GM18505 (cell line): ENCODE results near the gene ASB6.

Source experiments
- ATAC-seq: cut with Tn5 transposase; IDR thresholded peaks from one replicate; pipeline ENCODE4 v1.9.1; 2021; ENCODE audit not compliant: unreplicated experiment
- POLR2A ChIP-seq: IDR thresholded peaks from 4 replicates; pipeline ENCODE4 v1.6.1; 2011; ENCODE audit warnings: borderline replicate concordance; ENCODE audit not compliant: insufficient read depth, insufficient read length; ENCODE audit errors: extremely low read depth

ASB6 gene

DNA sequence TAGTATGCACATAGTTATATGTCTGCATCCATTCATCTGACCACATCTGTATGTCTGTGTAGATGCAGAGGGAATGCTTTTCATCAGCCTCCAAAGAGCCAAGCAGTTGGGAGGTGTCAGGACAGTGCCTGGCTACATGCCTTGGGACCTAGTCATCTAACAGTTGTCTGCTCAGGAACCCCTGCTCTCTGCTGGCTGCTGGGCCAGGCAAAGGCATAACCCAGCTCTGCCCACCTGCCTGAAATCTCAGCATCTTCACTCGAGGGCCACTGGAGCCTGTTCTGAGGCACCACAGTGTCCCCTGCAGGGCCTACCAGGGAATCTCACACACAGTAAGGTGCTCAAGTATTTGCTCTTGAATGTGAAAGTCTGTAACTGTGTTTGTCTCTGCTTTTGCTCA is 24.8 kb downstream of the ASB6 start:
- TF ChIP-seq POLR2A, result no peak
- ATAC-seq, result no peak

DNA sequence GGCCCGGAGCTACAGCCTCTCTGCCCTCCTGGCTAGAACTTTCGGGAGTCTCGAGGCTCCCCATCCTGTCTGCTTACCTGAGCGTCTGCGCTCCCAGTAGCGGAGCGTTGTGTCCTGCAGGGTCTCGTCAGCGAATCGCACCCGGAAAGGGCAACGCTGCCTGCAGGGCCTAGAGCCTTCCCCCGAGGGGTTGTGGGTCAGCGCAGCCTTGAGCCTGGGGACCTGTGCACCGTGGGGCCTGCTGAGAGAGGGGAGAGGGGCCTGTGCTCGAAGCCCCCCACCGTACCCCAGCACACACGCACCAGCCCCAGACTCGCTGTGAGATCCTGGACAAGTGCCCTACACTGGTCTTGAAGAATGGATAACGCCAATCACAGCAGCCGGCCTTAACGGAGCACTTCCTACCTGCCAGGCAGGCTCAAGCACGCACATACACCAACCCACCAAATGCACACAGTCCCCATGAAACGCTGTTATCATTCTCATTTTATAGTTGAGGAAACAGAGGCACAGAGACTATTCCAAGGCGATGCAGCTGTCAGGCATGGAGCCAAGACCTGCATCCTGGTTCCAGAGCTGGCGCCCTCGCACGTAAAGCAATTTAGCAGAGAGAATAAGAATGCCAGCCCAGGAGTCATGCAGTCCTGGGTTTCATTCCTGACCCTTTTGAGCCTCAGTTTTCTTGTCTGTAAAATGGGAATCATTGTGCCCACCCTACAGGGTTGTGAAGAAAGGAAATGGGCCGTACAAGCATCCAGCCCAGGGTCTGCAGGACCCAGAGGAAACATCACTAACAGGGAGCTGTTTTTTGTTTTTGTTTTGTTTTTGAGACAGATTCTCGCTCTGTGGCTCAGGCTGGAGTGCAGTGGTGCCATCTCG is 26.3 kb downstream of the ASB6 start:
- no peak for ATAC-seq
- no peak for TF ChIP-seq POLR2A

DNA sequence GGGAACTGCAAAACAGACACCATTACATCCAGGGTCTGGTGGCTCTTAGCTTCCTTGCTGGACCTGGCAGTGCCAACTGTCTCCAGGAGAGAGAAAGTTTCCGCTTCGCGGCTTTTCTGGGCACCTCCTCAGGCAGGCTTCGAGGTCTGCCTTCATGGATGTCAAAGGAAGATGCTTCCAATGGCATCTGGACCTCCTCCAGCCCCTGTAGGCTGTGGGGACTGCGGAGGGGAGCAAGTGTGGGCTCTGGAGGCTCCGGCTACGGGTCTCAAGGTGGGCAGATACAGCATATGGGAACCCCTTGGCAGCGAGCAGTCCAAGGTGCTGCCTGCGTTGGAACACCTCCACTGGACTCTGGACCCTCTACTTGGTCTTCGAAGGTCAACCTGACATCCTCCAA is 27.0 kb downstream of the ASB6 start:
- TF ChIP-seq POLR2A, result no peak
- no peak for ATAC-seq

DNA sequence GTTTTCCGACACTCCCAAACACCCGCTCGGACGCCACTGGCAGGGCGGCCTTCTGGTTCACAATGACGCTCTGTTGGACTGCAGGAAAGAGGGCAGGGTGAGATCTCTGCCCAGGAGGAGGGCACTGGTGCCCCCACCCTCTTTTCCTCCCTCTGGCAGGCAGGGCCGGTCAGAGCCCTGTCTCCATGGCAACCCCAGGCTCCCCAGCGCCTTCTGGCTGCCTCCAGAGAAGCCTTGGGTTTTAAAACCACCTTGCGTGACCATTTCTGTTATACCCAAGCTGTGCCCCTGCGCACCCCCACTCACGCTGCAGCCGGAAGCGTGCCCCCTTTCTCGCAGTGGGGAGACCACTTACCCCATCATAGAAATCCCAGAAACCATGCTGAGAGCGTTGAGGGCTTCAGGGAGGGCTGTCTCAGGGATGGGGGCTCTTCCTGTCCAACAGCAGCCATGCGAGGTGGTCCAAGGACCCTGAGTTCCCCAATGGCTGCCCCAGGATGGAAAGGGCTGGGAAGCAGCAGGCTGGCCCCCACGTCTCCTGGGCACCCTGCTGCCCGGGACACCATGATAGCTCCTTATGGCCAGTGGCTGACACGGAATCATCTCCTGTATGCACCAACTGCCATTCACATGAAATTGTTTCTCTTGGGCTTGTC is 28.3 kb downstream of the ASB6 start:
- ATAC-seq, result no peak
- no peak for TF ChIP-seq POLR2A

DNA sequence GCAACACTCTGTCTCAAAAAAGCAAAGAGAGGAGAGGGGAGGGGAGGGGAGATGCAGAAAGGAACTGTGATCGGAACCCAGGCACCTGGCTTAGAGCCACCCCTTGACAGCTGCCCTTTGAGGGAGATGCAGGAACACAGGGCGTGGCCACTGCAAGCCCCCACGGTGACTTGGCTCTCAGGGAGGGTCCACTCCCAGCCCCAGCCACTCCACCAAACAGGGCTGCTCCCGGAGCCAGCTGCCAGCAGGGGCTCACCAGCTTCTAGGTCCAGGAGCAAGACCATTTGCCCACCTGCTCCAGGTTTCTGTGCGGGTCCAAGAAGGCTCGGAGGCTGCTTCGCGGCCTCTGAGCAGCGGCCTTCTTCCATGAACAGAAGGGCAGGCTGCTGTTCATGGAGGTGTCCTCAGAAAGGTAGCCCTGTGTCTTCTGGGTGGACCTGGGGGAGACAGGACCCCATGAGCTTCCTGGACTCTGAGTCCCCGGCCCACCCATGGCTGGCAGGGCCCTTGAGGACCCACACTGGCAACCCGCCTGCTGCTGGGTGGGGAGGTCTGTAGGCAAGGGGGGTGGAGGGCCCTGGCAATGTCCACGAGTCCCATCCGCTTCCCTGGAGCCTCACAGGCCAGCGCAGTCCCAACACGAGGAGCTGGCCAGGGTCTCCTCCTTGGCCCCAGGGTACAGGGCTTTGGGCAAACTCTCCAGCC is 29.0 kb downstream of the ASB6 start:
- no peak for ATAC-seq
- no peak for TF ChIP-seq POLR2A

DNA sequence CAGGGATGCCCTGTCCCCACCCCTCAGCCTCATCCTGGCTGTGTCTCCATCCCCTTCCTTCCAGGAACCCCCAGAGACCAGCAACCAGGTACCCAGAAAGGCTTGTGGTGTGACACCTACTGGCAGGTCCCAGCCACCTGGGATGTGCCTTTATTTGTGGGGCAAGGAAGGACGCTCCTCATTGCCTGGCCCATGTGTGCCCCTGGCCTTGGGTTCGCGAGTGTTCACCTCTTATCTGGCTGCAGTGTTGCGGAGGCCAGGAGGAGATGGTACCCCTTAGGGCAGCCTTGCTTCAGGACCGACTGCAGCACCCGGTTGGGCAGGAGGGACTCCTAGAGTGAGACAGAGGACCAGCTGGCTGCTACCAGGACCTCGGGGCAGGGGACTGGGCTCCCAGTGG is 29.8 kb downstream of the ASB6 start:
- no peak for ATAC-seq
- no peak for TF ChIP-seq POLR2A

DNA sequence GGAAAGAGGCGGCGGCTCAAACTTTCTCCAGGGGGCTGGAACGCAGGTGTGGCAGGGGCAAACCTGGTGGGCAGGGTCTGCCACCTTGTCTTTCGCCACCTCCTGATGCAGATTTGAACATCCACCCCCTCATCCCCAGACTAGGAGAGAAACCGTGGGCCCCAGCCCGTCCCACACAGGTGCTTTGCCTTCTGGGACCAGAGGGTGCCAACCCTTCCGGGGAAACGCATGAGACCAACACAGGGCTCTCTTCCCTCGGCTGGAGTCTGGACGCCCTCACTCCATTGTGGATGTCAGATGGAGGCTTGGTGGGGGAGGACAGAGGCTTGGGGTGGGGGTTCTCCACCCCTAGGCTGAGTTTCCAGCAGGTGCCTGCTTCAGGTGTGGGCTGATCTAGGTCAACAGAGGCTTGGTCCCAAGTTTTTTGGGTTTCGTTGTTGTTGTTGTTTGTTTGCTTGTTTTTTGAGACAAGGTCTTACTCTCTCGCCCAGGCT is 30.6 kb downstream of the ASB6 start:
- no peak for TF ChIP-seq POLR2A
- ATAC-seq, result no peak

DNA sequence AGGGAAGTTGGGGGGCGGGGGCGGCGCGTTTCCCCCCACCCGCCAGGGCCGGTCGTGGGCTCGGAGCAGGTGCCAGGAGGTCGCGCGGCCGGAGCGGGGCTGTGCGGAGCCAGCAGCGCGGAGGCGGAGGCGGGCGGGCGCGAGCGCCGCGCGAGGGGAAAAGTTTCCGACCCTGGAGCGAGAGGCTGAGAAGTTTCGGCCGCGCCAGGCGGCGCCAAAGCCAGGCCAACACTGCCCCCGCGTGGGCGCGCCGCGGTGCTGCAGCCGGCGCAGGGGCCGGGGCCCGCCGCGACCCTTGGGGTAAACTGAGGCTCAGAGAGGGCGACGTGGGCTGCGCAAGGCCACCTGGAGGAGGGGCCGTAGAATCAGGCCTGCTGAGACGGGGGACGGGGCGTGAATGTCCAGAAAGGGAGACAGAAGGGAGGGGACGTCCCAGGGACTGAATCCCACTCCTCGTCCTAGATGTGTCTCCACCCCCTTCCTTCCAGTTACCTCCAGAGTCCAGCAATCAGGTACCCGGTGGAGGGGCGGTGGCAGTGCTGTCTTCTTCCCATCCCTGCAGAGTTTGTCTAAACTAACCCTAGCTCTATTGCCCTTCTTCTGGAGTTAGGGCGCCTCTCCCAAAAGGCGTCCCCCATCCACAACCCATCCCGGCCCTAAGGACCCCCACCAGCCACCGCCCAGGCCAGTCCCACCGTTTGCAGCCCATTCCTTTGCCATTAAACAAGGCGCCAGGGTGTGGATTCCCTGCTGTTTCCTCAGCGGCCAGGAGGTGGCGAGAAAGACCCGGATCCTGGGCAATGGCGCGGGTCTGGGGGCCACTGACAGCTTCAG is 31.3 kb downstream of the ASB6 start:
- TF ChIP-seq POLR2A, result no peak
- ATAC-seq, result peak; percentile 61

DNA sequence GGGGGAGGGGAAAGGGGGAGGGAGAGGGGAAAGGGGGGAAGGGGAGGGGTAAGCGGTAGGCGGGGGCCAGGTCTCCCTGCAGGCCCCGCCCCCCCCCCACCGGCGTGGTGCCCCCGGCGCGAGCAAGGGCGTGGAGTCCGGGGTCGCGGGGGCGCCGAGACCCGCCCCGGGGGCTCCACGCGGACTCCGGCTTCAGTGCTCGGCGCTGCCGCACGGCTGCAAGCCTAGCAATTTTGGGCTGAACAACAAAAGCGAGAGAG is 31.8 kb downstream of the ASB6 start:
- no peak for ATAC-seq
- no peak for TF ChIP-seq POLR2A

DNA sequence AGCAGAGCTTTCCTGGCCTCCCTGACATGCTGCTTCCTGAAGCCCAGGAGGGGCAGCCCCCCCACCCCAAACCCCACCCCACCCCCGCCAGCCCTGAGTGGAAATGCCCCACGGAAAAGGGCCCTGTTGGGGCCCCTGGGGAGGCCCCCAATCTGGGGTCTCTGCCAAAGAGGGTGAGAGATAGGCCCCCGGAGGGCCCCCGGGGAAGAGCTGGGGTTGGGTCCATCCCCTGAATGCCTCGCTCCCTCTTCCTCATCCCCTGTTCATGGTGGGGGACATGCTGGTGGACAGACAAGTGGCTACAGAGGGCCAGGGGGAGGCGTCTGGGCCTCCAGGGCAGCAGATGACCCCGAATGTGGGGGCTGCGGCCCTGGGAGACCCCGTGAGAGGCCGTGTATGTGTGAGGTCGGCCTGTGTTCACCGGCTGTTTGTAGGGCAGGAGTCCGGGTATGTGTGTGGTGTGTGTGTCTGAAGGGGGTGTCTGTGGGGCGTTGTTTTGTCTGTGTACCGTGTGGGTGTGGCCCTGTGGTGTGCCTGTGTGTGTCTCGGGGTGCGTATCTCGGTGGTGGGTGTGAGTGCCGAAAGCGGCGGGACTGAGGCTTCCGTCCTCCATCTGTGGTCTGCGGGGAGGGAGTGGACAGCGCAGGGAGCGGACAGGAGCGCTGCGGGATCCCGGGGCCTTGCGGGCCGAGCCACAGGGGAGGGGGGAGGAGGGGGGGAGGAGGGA is 32.3 kb downstream of the ASB6 start:
- no peak for ATAC-seq

DNA sequence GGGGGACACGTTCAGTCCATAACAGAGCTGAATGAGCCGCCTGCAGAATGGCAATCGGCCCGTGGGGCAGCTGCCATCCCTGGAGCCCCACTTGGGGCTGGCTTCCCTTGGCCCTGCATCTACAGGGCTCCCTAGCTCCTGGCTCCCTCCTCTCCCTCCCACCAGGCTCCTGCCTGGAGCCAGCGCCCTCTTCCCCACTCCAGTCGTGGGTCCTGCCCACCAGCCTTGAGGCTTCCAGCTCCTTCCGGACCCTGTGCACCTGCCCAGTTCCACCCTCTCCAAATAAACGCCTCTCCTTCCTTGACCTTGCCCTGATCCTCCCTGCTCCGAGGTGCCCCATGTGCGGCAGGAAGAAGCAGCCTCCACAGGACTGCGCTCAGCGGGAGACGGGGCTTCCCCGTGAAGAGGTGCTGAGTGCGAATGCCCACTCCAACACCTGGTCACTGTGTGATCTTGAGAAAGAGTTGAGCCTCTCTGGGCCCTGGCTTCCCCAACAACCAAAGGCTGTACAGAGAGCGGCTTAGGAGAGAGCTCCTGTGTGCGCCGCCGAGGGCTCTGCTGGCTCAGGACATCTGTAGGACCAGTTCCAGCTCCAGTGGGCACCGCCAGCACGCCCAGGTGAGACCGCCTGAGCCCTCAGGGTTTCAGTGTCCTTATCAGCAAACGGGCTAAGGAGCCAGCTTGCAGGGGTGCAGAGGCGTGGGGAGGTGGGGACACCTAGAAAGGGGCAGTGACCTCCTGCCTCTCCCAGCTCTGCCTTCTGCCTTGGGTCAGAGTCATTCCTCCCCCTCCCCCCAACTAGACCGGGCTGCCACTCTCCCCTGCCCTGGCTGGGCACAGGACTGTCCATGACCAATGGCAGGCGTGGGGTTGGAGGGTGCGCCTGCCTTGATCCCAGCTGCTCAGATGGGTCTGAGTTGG is 33.1 kb downstream of the ASB6 start:
- no peak for TF ChIP-seq POLR2A
- no peak for ATAC-seq

More for the DNA sequence above, 32.3 kb downstream of the ASB6 start:
- no peak for TF ChIP-seq POLR2A
